Activated CD8-positive, alpha-beta memory T cell treated with anti-CD3 and anti-CD28 coated beads for 48 hours (primary cell): ENCODE data around the gene KIRREL3.
"Not testable (repeated sequence)": the region's sequence is repeated elsewhere in the genome, so short reads cannot be mapped to it uniquely, and the experiment has no call there.

Experiments
- DNase-seq, 3 experiments: peaks; one replicate each; pipeline ENCODE4 v3.0.0-alpha.2; 2020; ENCODE audit warnings: low read depth in 2 of 3, low spot score in 2 of 3

Gene KIRREL3

DNA sequence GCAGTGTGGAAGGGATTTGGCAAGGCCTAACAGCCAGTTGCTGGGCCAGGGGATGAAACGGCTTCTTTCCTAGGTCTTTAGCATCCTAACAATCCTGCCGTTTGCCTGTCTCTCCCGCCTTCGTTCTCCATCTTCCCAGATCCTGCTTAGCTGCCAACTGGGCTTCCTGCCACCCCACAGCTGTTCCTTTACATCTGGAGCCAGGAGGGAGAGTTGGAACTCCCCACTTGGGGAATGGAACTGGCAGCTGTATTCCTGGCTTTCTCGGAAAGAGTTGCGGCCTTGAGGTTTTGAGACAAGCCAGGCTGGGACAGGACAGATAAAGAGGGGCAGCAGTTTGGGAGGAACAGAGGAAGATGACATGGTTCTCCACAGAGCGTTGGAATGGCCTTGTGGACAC, 585.4 kb downstream of the KIRREL3 start:
- DNase-seq: no peak

DNA sequence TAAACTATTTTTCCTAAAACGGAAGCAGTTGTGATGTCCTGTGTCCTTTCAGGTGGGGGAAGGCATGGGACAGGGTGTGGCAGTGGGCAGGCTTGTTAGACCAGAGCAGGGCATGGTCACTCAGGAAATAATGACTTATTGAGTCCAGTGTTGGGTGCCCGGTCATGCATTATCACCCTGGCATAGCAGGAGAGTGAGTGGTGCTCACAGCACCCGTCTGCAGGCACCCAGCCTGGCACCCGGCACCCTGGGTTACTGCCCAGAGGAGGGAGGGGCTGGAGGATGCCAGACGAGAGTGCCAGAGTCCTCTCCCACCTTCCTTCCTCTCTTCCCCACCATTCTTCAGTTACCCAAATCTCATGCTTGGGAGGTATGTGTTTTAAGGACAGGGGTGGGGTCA, 586.0 kb downstream of the KIRREL3 start:
- no peak for DNase-seq

DNA sequence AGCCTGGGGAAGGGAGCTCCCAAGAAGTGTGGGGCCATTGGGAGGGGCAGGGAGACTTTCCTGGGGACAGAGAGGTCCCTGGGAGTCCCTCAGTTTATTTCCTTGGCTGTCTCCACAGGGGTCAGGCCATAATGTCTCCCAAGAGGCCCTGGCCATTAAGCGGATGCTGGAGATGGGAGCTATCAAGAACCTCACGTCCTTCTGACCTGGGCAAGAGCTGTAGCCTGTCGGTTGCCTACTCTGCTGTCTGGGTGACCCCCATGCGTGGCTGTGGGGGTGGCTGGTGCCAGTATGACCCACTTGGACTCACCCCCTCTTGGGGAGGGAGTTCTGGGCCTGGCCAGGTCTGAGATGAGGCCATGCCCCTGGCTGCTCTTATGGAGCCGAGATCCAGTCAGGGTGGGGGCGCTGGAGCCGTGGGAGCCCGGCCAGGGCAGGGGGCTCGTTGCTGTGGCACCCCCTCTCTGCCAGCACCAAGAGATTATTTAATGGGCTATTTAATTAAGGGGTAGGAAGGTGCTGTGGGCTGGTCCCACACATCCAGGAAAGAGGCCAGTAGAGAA, 586.6 kb downstream of the KIRREL3 start:
- no peak for DNase-seq

DNA sequence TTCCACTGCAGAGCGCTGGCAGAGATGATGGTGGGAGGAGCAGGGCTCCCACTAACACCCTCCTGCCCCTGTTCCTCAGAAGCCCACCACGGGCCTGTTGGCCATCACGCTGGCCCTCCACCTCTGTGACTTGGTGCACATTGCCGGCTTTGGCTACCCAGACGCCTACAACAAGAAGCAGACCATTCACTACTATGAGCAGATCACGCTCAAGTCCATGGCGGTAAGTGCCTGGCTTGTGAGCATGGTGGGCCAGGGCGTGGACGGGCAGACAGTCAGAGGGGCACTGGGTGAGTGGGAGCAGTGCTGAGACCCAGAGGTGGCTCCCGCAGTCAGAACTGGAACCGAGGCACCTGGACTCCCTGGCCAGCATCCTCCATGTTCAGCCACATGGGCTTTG, 587.1 kb downstream of the KIRREL3 start:
- no peak for DNase-seq

DNA sequence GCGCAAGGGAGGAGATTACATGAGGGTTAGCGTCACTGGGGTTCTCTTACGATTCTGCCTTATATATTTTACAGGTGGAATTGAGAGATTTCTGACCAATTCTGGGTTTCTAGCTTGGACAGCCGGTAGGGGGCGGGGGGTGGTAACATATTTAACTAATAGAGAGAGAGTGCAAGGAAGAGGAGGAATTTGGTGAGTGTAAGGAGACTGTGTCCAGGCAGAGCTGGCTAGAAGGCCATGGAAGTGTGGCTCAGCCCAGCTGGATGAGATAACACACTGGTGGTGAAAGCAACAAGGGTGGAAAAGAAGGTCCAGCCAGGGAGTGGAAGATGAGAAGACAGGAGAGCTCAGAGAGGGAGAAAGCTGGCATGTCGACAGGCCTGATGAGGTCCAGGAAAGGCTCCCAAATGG, 588.6 kb downstream of the KIRREL3 start:
- DNase-seq: no peak

DNA sequence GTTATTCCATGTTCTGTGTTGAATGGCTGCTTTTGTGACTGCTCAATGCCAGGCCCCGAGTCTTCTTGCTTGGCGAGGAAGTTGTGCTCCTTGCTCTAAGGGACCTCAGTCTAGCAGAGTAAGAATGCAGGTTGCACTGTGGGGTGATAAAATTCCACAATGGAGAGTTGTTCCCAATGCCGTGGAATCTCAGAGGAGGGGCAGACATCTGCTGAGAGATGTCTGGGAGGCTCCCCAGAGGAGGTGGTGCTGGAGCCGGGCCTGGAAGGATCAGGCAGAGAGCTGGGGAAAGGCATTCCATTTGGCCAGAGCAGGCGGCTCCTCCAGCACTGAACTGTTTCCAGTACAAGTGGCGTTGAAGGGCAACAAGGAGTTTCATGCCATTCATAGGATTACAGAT, 589.9 kb downstream of the KIRREL3 start:
- DNase-seq: no peak

DNA sequence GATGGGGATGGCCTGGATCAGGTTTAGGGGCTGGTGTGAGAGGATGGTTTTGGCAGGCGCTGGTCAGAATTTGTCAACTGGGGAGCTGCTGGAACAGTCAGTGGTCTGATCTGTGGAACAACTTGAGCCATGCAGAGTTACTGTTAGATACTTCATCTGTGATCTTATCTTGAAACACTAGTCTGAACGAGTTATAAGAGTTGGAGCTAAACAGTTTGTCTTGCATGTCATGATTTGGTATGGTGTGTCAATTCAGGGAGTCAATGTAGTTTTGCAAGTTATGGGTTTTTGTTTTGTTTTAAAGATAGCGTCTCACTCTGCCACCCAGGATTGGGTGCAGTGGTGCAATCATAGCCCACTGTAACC, 591.0 kb downstream of the KIRREL3 start:
- DNase-seq: no peak

DNA sequence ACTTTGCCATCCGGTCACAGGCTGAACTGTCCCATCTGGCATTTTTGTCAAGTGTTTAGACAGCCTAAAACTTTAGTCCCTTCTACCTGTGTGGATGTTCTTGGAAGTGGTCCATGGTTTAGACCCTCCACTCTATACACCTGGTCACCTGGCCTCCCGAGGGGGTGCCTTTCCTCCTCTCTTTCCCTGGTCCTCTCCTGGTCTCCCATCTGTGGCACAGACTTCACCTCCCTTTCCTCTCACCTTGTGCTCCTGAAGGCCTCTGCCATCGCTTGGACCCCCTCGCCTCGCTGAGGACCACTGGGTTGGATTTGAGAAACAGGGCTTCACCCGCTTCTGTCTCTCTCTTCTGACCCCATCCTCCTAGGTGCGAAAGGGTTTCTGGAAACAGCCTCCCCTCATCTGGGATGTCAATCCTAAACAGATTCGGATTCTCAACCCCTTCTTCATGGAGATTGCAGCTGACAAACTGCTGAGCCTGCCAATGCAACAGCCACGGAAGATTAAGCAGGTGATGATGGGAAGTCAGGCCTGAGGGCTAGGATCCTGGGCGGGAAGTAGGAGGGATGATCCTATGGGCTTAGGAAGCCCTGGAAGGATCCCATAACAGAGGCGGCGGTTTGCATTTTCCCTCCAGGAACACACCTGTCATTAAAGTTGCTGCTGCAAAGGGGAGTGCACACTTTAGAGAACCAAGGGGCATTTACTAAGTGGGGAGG, 591.5 kb downstream of the KIRREL3 start:
- no peak for DNase-seq

DNA sequence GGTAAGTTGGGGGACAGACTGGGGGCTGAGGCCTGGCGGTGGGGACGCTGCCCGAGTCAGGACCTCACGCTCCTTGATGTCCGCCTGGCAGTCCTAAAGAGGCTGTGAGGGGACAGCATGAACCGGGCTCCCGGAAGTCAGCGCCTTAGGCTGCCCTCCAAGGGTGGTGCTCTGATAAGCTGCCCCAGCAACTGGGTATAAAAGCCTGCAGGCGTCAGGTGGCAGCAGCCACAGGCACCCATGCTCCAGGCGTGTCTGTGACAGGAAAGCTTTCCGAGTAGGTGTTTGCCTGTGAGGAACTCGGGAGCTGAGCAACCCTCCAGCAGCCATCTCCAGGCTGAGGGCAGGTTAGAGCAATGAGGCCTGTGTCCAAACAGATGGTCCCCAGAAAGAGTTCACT, 592.1 kb downstream of the KIRREL3 start:
- no peak for DNase-seq

DNA sequence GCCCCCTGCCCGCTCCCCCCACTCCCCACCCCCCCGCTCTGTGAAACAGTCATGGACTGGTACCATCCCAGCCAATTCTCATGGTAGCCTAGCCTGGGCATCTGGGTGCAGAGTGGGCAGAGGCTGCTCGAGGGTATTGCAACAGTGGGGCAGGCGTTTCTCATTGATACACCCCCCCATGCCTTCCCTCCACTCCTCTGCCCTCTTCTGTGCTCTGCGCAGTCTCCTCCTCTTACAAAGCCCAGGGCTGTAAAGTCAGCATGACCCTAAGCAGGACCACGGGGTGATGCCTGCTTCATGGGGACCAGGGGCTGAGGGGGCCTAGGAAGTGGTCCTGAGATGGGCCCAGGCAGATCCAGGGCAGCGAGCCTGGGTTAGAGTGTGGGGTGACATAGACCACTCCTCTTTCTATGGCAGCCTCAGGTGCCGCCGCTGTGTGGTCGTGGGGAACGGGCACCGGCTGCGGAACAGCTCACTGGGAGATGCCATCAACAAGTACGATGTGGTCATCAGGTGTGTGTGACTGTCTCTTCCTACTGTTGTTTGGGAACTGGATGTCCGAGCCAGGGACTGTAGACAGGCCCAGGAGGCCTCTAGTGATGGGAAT, 592.8 kb downstream of the KIRREL3 start:
- DNase-seq: no peak

DNA sequence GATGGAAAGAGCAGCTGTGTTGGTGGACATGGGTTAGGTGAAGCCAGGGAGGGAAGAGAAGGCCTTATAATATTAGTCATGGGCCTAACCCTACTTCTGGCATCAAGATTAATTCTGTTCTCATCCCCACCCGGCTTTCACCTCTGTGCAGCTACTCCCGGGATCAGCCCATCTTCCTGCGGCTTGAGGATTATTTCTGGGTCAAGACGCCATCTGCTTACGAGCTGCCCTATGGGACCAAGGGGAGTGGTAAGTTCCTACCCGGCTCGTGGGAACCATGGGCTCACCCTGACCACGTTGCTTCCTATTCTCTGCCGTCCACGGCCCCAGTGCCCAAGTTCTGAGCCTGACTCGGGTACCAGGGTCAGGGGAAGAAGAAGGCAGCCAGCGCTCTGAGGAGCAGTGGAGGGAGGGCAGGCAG, 593.5 kb downstream of the KIRREL3 start:
- DNase-seq: no peak

DNA sequence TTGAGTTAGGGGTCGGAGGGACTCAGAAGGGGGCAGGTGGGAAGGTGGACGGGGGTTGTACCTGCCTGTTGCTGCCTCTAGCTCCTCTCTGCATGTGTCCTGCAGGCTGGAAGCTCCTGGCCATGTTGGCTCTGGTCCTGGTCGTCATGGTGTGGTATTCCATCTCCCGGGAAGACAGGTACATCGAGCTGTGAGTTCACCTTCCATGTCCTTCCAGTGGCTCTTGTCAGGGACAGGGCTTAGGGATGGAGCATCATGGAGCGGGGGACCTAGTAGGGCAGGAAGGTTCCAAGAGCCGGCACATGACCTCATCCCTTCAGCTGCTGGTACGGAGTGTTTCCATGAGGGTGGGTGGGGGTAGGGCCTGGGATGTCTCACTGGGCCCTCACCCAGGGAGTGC, 594.2 kb downstream of the KIRREL3 start:
- DNase-seq: no peak

DNA sequence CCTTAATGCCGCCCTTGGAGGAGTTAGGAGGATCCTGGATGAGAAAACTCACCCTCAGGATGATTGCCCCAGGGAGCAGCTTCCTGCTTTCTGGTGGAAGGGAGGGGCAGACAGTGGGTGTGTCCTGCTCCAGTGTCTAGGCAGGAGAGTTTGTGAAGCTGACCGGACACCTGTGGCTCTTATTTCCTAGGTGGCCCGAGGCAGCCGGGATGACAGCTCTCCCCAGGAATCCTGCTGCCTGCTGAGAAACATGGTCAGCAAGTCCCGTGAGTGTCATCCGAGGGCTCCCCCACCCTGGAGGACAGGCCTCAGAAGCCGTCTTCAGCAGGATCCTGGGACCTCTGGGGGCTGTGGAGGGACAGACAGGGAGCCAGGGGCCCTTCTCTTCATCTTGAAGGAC, 594.7 kb downstream of the KIRREL3 start:
- DNase-seq: no peak

DNA sequence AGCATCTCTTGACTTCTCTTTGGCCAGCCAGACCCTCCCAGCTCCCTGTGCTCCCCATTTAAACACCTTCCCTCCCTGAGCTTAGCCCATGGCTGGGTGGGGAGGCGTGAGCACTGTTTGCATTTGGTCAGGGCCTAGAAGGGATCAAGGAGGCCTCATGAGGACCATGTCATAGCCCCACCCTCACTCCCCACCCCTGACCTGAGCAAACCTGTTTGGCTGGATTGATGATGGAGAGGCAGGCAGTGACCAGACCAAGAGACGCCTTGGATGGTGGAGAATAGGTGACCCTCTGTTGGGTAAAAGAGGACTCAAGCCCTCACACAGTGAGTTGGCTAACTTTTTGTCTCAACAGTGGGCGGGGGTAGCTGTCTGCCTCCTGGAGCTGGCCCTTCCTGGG, 595.2 kb downstream of the KIRREL3 start:
- DNase-seq: no peak

DNA sequence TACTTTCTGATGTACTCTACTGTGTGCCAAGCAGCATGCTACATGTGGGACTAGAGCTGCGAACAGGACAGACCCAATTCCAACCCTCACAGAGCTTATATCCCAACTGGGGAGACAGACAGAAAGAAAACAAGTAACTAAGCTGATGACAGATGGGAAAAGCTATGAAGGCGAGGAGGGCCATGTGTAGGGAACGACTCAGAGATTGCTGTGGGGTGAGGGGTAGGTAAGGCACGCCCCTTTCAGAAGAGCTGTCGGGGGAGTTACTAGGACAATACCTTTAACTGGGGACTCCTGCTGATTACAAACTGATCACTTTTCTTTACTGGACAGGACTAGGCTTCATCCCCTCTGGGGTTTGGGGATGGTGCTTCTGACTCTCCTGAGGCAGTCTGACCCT, 596.2 kb downstream of the KIRREL3 start:
- no peak for DNase-seq

DNA sequence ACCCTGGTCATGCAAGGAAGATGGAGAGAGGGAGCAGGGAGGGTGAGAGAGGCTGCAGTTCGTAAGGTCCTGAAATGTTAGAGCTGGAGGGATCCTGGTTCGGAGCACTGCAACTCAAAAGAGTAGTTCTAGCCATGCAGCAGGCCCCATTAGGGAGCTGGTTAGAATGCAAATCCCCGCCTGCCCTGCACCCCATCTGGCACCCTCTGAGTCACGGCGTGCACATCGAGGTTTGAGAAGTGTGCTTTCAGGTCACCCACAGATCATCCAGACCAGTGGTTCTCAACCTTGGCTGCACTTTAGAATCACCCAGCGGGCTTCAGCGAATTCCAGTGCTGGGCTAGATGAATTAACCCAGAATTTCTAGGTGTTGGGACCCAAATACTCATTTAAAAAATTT, 596.9 kb downstream of the KIRREL3 start:
- no peak for DNase-seq

DNA sequence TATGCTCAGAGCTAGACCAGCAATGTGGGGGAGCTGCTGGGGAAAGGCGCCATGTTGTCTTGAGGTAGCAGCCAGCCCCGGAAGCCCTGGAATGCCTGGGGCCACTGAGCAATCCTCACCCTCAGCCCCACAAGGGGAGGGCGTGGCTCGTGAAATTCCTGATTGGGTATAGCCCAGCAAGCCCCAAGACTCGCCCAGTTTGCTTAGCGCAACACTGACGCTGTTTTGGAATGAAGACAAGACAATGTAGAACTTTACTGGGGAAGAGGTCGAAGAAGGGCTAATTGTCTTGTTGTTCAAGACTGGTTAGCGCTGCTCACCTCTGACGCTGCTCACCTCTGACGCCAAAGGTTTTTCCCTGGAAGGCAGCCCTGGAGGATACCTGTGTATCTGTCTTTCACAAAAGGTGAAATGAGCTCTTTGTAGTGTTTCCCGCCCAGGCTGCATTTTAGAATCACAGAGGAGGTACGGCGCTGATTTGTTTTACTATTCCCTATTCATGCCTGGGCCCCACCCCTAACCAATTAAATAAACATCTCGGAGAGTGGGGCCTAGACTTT, 597.5 kb downstream of the KIRREL3 start:
- no peak for DNase-seq

DNA sequence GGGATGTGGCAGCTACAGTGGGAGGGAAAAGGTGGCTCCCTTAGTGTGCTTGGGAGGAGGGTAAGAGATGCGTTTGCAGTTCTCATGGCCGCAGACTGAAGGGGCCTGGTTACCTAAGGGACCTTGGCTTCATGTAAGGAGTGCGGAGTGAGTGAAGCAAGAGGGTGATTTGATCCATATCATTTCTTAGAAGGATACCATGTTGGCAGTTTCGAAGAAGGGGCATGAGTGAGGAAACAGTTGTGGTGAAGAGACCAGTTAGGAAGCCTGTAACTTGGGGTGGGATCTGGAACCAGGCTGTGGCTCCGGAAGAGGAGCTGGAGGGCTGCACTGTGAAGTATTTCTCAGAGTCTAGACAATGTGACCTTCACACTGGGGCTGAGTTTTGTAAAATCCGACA, 600.1 kb downstream of the KIRREL3 start:
- no peak for DNase-seq

DNA sequence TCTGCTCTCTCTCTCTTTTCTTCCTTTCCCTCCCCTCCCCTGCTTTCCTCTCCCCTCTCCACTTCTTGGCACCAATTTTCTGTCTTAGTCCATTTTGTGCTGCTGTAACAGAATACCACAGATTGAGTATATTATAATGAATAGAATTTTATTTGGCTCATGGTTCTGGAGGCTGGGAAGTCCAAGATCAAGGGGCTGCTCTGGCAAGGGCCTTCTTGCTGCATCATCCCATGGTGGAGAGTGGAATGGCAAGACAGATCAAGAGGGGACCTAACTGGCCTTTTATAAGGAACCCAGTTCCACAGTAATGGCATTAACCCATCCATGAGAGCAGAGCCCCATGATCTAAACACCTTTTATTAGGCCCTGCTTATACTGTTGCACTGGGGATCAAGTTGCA, 600.6 kb downstream of the KIRREL3 start:
- no peak for DNase-seq

DNA sequence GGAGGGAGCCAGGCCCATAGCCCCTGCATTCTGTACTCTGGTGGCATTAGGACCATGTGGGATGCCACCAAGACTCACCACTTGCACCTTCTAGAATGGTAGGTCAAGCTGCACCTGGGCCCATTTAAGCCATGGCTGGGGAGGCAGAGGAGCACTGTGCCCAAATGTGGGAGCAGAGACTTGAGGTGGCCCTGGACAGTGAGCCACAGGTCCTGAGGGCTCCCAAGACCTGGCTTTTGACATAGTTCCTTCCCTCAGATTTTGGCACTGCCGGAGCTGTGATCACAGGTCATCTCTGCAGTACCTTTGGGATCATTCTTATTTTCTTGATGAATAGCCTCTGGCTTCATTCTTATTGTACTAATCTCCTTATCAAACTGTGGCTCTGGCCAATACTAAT, 601.8 kb downstream of the KIRREL3 start:
- DNase-seq: no peak

DNA sequence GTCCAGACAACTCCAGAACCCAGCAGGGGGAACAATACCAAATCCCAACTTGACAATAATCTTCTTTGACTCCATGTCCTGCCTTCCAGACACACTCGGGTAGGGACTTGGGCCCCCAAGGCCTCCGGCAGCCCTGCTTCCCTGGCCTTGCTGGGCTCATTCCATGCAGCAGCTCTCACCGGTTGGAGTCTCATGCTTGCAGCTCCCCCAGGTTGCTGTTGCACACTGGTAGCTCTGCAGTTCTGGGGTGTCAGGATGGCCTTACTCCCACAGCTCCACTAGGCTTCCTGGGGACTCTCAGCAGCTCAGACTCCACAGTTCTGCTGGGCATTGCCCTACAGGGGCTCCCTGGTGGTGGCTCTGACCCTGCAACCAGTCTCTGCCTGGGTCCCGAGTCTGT, 602.3 kb downstream of the KIRREL3 start:
- no peak for DNase-seq

DNA sequence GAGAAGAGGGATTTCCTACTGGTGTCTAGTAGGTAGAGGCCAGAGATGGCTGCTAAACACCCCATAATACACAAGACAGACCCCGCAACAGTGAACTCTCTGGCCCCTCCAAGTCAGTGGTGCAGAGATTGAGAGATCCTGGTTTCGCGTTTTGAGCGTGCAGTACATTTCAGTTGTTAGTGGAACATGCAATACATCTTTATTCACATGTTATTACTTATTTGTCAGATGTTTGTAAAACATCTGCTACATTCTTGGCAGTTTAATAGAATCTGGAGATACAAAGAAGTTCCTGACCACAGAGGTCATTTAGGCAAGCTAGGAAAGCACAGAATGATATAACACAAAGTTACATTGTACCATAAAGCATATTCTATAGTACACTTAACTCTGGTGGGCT, 603.6 kb downstream of the KIRREL3 start:
- DNase-seq: no peak

DNA sequence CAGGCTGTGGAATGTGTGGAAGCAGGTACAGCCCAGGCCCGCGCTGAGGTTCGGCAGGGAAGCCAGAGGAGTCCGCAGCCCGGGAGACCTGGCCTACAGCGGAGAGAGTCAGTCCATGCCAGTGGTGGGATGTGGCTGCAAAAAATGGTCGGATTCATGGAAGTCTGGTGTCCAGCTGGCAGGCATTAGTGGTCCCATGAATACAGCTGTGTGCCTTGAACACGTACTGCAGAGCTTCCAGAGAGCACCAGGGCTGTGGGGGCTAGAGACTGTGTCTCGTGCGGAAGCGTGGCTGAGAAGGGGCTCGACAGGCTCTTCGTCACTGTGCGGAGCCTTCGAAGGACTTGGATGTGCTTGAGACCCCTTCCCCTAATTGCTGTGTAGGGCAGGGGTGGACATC, 604.3 kb downstream of the KIRREL3 start:
- DNase-seq: not testable (repeated sequence)
